Measurements from ENCODE around the gene TUBB4A. TPM values are rescaled to one million over a fixed set of nuclear protein-coding genes. Genes with fewer than 3 reads are reported as not detected.
A peak's percentile ranks its signal among the peaks of the same experiment; 100 is the strongest.

The TUBB4A gene
- total and polyA plus RNA-seq, 9 of the 15 experiments (the other 6 are each of a cell fraction or from before 2014, with no cell fraction given): 0.14 to 7.0 (median 0.75) TPM

DNA sequence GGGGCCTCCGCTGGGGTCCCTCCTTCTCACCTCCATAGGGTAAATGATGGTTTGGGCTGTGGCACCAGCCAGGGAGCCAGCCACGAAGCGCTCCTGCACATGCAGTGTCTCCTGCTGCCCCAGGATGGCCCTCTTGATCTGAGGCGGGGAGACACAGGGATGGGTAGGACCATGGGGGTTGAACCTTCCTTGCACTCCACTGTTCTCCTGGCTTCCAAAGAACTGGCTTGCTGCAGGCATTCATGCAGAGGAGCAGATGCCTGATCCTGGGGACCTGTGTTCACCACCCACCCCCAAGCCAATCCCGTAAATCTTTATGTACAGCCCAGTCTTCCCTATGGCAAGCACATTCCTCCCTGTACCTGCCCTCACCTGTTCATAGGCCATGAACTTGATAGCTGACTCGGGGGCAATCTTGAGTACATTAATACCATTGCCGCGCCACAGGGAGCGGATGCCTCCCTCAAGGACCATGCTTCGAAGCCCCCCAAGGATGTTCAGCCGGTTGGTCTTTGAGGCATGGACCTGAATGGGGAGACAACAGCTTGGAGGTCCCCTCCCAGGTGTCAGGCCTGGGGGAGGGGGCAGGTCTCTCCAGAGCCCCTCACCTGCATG, 48.1 kb downstream of the TUBB4A start (continued):
- TF ChIP-seq PRDM10 (IDR thresholded peaks at IDR 0.05; ENCODE audit: partially characterized antibody) (no peak), CBX5 (IDR thresholded peaks at IDR 0.05; ENCODE audit: borderline replicate concordance, low read depth) (peak; percentile 82)

DNA sequence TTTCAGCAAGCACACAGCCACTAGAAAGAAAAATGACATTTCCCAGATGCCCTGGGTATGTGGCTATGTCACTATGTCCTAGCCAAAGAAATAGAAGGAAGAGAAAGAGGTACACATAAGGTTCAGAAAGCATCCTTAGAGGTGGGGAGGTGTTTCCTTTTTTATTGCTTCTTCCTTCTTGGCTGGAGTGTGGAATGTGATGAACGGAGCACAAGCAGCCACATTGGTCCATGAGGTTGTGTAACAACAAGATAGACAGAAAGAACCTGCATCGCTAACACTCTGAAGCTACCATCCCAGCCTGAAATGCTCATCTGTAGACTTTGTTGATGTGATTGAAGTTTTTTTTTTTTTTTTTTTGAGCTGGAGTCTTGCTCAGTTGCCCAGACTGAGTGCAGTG, 49.2 kb downstream of the TUBB4A start:
- WGBS (ENCODE audit: insufficient coverage, low coverage, missing lambda C conversion rate): 100% methylated on average over 2 of the region's 2 CpGs
- TF ChIP-seq SMARCA5 (IDR thresholded peaks at IDR 0.05): peak; percentile 27; the same call in 1 of the 2 replicates
- TF ChIP-seq RBM25 (IDR thresholded peaks at IDR 0.05; ENCODE audit: low read depth, low read length, severe bottlenecking): peak; percentile 82
- TF ChIP-seq ZNF165 (CRISPR knock-in tag; IDR thresholded peaks at IDR 0.05; ENCODE audit: borderline replicate concordance): no peak
- H3K9me3 ChIP-seq (replicated peaks; ENCODE audit: control insufficient read depth, insufficient read depth, low read depth, low read length): peaks cover 24% of the 10 kb centered on the region
- intact Hi-C loops (cut with micrococcal nuclease): no loop called here
- FAIRE-seq: no peak
- H3K4me1 ChIP-seq (replicated peaks in 1 of 2; ENCODE audit: control insufficient read depth in 2 of 2, insufficient read depth in 2 of 2, low read length in 2 of 2): peaks cover 3 to 5% of the 10 kb centered on the region in 2 experiments; a peak in 3 of 5 replicates
- H2AFZ ChIP-seq (ENCODE audit: low read depth, low read length): no peak overlapping the region
- H3K36me3 ChIP-seq (ENCODE audit: control insufficient read depth, insufficient read depth, low read length): peaks cover 66% of the 10 kb centered on the region
- peaks cover under 1% of the 10 kb centered on the region; the same call in 1 of the 3 replicates for H3K79me2 ChIP-seq (ENCODE audit: control insufficient read depth, insufficient read depth, low read length)
- no peak overlapping the region for H3K4me3 ChIP-seq
- ChIA-PET CTCF (ENCODE audit: low intra/inter-chr PET ratio) (no interaction called here), POLR2A (interaction anchor here (0.7 kb wide), 1 partner anchor 186 kb away, joined by 4 read pairs; no protein-coding TSS in a partner anchor)
- BruUV-seq (replicated peaks): no TSS peak
- ATAC-seq: no peak
- no peak for DNase-seq (ENCODE audit: extremely low read depth in 1 of 4, low spot score in 3 of 4)
- H3K27me3 ChIP-seq (ENCODE audit: control insufficient read depth in 2 of 2, insufficient read depth in 2 of 2, low read length in 2 of 2): no peaks in the 10 kb centered on the region
- no peaks in the 10 kb centered on the region for H4K20me1 ChIP-seq (replicated peaks; ENCODE audit: control insufficient read depth, insufficient read depth, low read length)
- in situ Hi-C loops (cut with MboI): no loop called here
- H3K4me2 ChIP-seq (ENCODE audit: insufficient read depth, low read length): no peak overlapping the region
- H3K9me1 ChIP-seq (ENCODE audit: control insufficient read depth, insufficient read depth, low read length): no peaks in the 10 kb centered on the region
- H3K27ac ChIP-seq (ENCODE audit: extremely low read depth, low read depth, low read length): no peak overlapping the region
- no peak overlapping the region for H3K9ac ChIP-seq (ENCODE audit: insufficient read depth in 1 of 2, low read depth in 2 of 2, low read length in 2 of 2)
